Epidermal melanocyte (primary cell): ENCODE measurements around the gene BTG2.
A peak's percentile ranks its signal among the peaks of the same experiment; 100 is the strongest.
"Not testable (repeated sequence)": the region's sequence is repeated elsewhere in the genome, so short reads cannot be mapped to it uniquely, and the experiment has no call there.

Source experiments
- DNase-seq: peaks from one replicate; pipeline ENCODE4 v3.0.0; 2011; ENCODE audit warnings: low spot score; ENCODE audit not compliant: insufficient read length

Gene BTG2

GRCh38 chr1:203304919-203305808 lies at the start of gene BTG2:
Gene BTG2, plus strand, starts transcription at chr1:203305519. Its CDS starts 88 bp downstream, at chr1:203305607.
- DNase-seq = peak; percentile 92

- not testable (repeated sequence) for DNase-seq
Measured at GRCh38 chr1:203256636-203257035, 48.7 kb upstream of the BTG2 start.

GRCh38 chr1:203263496-203263895 lies 41.8 kb upstream of the BTG2 start:
- no peak for DNase-seq

- DNase-seq = no peak
Measured at GRCh38 chr1:203264052-203264501, 41.2 kb upstream of the BTG2 start.

GRCh38 chr1:203265541-203265940 lies 39.8 kb upstream of the BTG2 start:
- DNase-seq = no peak

GRCh38 chr1:203266140-203266539 lies 39.2 kb upstream of the BTG2 start:
- not testable (repeated sequence) for DNase-seq

GRCh38 chr1:203267347-203267846 lies 37.9 kb upstream of the BTG2 start:
- peak; percentile 85 for DNase-seq

GRCh38 chr1:203267912-203268311 lies 37.4 kb upstream of the BTG2 start:
- DNase-seq = no peak

- DNase-seq = peak; percentile 39
Measured at GRCh38 chr1:203268901-203269653, 36.2 kb upstream of the BTG2 start.

GRCh38 chr1:203269654-203270020 lies 35.7 kb upstream of the BTG2 start:
- no peak for DNase-seq

- no peak for DNase-seq
Measured at GRCh38 chr1:203270448-203270847, 34.9 kb upstream of the BTG2 start.

GRCh38 chr1:203271018-203271743 lies 34.1 kb upstream of the BTG2 start:
- no peak for DNase-seq

- DNase-seq = no peak
Measured at GRCh38 chr1:203271962-203272632, 33.2 kb upstream of the BTG2 start.

- no peak for DNase-seq
Measured at GRCh38 chr1:203272633-203273205, 32.6 kb upstream of the BTG2 start.

- DNase-seq = no peak
Measured at GRCh38 chr1:203273206-203273868, 32.0 kb upstream of the BTG2 start.

GRCh38 chr1:203273869-203274602 lies 31.3 kb upstream of the BTG2 start:
- no peak for DNase-seq

- DNase-seq = no peak
Measured at GRCh38 chr1:203274603-203275381, 30.5 kb upstream of the BTG2 start.

- no peak for DNase-seq
Measured at GRCh38 chr1:203275656-203276272, 29.6 kb upstream of the BTG2 start.
